Activated naive CD4-positive, alpha-beta T cell treated with anti-CD3 and anti-CD28 coated beads for 36 hours (primary cell): ENCODE data around the gene TNFRSF13B. TPM values are rescaled to one million over a fixed set of nuclear protein-coding genes. Genes with fewer than 3 reads are reported as not detected.

Experiments
- CTCF ChIA-PET: fragments of 350-600 bp; sonication (Branson Sonifier 250); formaldehyde crosslinking; loops from one replicate; lab custom pipeline; 2021; ENCODE audit warnings: antibody characterized with exemption; lab: Charles Lee
- DNase-seq: peaks from one replicate; pipeline ENCODE4 v3.0.0-alpha.2; 2020
- H3K27ac Mint-ChIP-seq: one replicate; pipeline ENCODE4 v1.8.0; 2021; ENCODE audit warnings: mild to moderate bottlenecking, mixed read lengths
- H3K27me3 Mint-ChIP-seq: one replicate; pipeline ENCODE4 v1.8.0; 2021; ENCODE audit warnings: low read depth, mixed read lengths
- H3K36me3 Mint-ChIP-seq: one replicate; pipeline ENCODE4 v1.8.0; 2021; ENCODE audit warnings: low read depth, mixed read lengths
- H3K4me1 Mint-ChIP-seq: one replicate; pipeline ENCODE4 v1.8.0; 2021; ENCODE audit warnings: low read depth, mixed read lengths
- H3K4me3 Mint-ChIP-seq: one replicate; pipeline ENCODE4 v1.8.0; 2021; ENCODE audit warnings: mild to moderate bottlenecking, moderate library complexity, mixed read lengths
- H3K9me3 Mint-ChIP-seq: one replicate; pipeline ENCODE4 v1.8.0; 2021; ENCODE audit warnings: mixed read lengths
- intact Hi-C: fragments of 100-400 bp; cut with micrococcal nuclease; formaldehyde crosslinking; loops from one replicate; pipeline ENCODE4 v1.15.1; 2023
- total RNA-seq, 2 experiments: library from RNA; stranded (reverse); gene quantifications; one replicate each; pipeline ENCODE4 v1.2.3, GENCODE V29; 2021

Gene TNFRSF13B
- total RNA-seq, 2 experiments from 2014 or later, result not detected

DNA sequence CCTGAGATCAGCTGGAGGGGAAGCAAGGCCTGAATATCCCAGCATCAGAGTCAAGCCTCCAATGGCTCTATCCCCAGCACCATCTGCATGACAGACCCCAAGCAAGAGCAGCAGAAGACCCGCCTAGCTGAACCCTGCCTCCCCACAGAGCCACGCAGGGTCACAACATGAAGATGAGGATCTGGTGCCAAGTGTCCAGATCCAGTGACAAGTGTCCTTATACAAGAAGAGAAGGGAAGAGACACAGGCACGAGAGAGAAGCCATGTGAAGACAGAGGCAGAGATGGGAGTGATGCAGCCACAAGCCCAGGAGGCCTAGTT is 28.9 kb downstream of the TNFRSF13B start:
- no peak for DNase-seq
- no peaks in the 10 kb centered on the region for H3K27me3 Mint-ChIP-seq
- H3K9me3 Mint-ChIP-seq, result no peaks in the 10 kb centered on the region
- no peak overlapping the region for H3K4me3 Mint-ChIP-seq
- no peaks in the 10 kb centered on the region for H3K4me1 Mint-ChIP-seq
- no peaks in the 10 kb centered on the region for H3K36me3 Mint-ChIP-seq
- CTCF ChIA-PET, result no interaction called here
- intact Hi-C loops, result no loop called here
- H3K27ac Mint-ChIP-seq, result no peak overlapping the region

DNA sequence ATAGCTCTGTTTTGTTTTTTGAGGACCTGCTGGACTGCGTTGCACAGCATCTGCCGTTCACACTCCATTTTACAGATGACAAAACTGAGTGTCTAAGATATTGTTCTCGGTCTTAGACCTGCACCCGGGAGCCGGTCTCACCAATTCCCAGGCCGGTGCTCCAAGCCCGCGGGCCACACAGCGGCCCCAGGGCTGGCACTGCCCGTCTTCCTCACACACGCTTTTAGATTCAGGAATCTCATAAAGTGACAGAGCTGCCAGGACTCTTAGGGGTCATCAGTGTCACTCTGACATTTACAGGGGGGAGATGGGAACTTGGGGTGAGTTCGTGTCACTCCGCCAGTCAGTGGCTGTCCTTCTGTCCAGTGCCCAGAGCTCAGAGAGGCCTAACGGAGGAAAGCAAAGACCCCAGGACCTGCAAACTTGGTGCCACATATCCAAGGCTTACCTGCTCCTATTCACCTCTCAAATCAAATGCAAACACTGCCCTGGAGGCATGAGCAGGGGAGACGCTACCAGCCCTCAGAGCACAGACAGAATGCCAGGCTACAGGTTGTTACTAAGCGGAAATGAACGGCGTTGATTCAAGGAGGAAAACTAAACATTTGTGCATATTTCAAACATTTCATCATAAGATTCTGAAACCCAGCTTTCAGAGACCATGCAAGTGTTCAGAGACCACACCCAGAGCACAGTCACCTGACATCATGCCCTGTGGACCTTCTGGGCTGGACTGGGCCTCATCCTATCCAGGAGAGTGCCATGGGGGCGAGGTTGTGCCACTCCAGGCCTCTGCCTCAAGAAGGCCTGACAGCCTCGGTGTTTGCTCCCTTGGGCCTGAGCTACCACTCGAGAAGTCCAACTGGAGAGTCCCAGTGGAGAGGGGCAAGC is 29.5 kb downstream of the TNFRSF13B start:
- CTCF ChIA-PET, result no interaction called here
- Mint-ChIP-seq H3K4me1 (no peaks in the 10 kb centered on the region), H3K36me3 (no peaks in the 10 kb centered on the region), H3K4me3 (no peak overlapping the region), H3K9me3 (no peaks in the 10 kb centered on the region), H3K27ac (no peak overlapping the region), H3K27me3 (no peaks in the 10 kb centered on the region)
- intact Hi-C loops, result no loop called here
- no peak for DNase-seq

DNA sequence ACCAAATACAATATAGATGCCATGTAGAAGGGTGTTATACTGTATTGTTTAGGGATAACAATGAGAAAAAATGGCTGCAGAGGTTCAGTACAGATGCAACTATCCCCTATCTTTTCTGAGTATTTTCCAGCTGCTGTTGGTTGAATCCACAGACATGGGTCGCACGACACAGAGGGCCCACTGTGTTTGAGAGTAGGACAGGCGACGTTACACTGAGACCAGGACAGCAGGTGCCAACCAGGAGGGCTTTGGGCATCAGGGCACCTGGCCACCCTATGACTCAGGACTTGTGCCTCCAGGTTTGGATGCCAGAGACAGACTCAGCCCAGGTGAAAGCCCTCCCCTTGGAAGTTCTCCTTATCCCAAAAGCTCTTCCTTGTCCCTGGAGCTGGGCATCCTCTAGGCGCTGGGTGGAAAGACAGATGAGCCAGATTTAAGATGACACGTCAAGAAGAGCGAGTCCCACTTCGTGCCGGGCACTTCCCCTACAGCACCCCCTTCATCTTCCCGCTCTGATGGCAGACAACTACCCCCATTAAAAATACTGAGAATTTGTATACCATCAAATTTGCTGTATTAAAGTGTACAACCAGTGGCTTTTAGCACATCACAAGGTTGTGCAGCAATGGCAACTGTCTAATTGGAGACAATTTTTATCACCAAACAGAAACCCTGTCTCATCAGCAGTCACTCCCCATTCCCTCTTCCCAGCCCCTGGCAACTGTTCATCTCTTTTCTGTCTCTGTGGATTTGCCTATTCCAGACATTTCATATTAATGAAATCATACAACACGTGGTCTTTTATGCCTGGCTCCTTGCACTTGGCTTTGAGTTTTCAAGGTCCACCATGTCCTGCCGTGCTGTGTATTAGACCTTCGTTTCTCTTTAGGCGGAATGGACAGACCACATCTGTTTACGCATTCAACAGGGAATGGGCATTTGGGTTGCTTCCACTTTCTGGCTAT is 30.6 kb downstream of the TNFRSF13B start:
- Mint-ChIP-seq H3K9me3 (no peaks in the 10 kb centered on the region), H3K27ac (no peak overlapping the region), H3K4me1 (no peaks in the 10 kb centered on the region), H3K36me3 (no peaks in the 10 kb centered on the region), H3K27me3 (no peaks in the 10 kb centered on the region), H3K4me3 (no peak overlapping the region)
- CTCF ChIA-PET, result no interaction called here
- no peak for DNase-seq
- intact Hi-C loops, result no loop called here

DNA sequence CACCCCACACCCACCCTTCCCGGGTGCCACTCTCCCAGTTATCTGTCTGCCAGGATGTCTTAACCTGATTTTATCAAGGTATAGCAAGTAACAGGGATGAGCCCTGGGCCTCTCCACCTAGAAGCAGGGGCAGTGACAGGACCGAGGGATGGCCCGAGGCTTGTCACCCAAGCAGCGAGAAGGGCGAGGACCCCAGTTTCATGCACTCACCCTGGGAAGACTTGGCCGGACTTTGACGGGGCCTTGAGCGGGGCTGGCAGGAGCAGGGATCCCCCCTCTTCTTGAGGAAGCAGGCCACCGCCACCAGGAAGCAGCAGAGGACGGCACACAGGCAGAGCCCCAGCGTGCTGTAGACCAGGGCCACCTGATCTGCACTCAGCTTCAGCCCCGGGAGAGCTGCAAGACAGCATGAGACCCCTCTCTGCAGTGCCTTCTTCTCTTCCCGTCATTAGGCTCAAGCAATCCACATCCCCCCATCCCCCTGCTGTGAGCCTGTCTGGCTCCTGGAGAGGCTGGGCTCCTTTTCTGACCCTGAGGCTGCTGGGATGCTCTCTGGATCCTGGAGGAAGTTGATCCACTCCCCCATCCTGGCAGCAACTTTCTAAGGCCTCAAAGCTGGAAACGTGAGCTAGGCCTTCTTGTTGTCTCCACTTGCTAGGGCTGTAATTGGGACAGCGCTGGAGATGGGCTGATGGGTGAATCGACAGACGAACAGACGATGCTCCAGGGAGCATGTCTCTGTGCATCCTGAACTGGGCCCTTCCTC is 31.6 kb downstream of the TNFRSF13B start:
- Mint-ChIP-seq H3K36me3 (no peaks in the 10 kb centered on the region), H3K9me3 (no peaks in the 10 kb centered on the region), H3K27ac (no peak overlapping the region), H3K4me1 (no peaks in the 10 kb centered on the region), H3K27me3 (no peaks in the 10 kb centered on the region), H3K4me3 (no peak overlapping the region)
- no peak for DNase-seq
- intact Hi-C loops, result no loop called here
- CTCF ChIA-PET, result no interaction called here

DNA sequence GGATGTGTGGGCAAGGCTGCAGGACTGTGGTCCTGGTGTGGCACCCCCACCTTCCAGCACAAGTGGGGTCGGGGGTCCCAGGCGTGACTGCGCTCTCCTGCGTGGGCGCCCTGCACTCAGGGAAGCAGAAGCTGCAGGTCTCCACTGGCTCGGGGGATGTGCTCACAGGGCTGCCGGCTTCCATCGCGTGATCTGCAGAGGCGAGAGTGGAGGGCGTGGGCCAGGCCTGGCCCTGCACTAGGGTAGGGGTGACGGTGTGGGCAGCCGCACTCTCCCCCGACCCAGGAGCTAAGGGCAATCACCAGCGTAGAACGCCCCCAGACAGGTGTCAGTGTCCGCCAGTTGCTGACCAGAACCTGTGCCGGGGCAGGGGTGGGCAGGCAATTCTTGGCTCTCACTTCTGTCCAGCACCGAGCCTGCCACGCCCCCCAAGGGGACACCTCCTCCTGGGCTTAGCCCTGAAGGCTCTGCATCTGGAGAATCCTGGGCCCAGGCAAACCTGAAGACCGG is 32.3 kb downstream of the TNFRSF13B start:
- intact Hi-C loops, result no loop called here
- Mint-ChIP-seq H3K9me3 (no peaks in the 10 kb centered on the region), H3K27ac (no peak overlapping the region), H3K27me3 (no peaks in the 10 kb centered on the region), H3K4me3 (no peak overlapping the region), H3K4me1 (no peaks in the 10 kb centered on the region), H3K36me3 (no peaks in the 10 kb centered on the region)
- CTCF ChIA-PET, result no interaction called here
- DNase-seq, result no peak

DNA sequence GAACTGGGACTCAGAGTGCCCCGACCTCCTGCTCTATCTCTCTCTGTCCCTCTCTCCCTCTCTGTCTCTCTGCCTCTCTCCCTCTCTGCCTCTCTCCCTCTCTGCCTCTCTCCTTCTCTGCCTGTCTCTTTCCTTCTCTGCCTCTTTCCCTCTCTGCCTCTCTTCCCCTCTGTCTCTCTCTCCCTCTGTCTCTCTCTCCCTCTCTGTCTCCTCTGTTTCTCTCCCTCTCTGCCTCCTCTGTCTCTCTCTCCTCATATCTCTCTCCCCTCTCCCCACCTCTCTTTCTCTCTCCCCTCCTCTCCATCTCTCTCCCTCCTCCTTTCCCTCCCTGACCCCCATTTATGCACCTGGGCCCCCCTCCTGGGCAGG is 32.7 kb downstream of the TNFRSF13B start:
- no peaks in the 10 kb centered on the region for H3K9me3 Mint-ChIP-seq
- H3K4me3 Mint-ChIP-seq, result no peak overlapping the region

DNA sequence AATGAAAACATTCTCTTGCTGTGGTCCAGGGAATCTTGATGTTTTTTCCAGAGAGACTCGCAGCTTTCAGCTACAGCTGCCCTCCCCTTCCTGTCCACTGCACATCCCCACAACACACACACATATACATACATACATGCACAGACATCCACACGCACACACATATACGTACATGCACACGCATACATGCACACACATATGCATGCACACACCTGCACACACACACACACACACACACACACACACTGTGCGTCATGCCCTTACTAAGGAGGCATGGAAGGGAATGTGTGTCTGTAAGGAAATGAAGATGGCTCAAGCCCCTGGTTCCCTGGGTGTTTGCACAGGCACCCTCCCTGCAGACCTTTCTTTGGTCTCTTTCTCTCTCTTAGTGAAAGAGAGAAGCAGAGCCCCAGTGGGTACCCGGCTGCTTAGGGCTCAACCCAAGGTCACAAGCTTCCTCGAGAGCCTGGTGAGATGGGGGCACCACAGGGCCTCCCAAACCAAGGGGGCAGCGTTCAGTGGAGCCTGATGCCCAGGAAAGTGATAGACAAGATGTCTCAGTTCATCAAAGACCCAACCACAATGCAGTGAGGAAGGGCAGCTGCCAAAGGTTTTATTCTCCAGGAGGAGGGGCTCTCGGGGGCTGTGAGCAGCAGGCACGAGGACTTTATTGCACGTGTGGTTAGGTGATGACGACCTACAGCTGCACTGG is 33.3 kb downstream of the TNFRSF13B start:
- Mint-ChIP-seq H3K27ac (no peak overlapping the region), H3K27me3 (no peaks in the 10 kb centered on the region), H3K36me3 (no peaks in the 10 kb centered on the region), H3K9me3 (no peaks in the 10 kb centered on the region), H3K4me3 (no peak overlapping the region), H3K4me1 (no peaks in the 10 kb centered on the region)
- CTCF ChIA-PET, result no interaction called here
- DNase-seq, result no peak
- intact Hi-C loops, result no loop called here

More for the DNA sequence above, 32.7 kb downstream of the TNFRSF13B start:
- Mint-ChIP-seq H3K4me1 (no peaks in the 10 kb centered on the region), H3K27ac (no peak overlapping the region), H3K36me3 (no peaks in the 10 kb centered on the region), H3K27me3 (no peaks in the 10 kb centered on the region)
- CTCF ChIA-PET, result no interaction called here
- intact Hi-C loops, result no loop called here
- DNase-seq, result no peak

DNA sequence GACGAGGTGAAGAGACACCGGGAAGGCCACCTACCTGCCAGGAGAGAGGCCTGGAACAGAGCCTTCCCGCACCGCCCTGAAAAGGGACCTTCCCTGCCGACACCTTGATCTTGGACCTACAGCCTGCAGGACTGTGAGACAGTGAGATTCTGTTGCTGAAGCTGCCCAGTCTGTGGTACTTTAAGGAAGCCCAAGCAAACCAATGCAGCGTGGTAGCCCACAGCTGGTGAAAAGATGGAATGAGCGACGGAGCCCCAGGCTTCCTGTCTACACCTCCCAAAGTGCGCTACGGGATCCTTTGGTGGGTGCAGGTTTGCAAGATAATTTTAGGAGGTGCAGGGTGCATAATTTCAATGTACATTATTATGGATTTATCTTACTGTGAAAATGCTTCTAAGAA is 33.9 kb downstream of the TNFRSF13B start:
- intact Hi-C loops, result no loop called here
- Mint-ChIP-seq H3K27me3 (no peaks in the 10 kb centered on the region), H3K4me3 (no peak overlapping the region), H3K9me3 (no peaks in the 10 kb centered on the region), H3K36me3 (no peaks in the 10 kb centered on the region), H3K4me1 (no peaks in the 10 kb centered on the region), H3K27ac (no peak overlapping the region)
- CTCF ChIA-PET, result no interaction called here
- no peak for DNase-seq

DNA sequence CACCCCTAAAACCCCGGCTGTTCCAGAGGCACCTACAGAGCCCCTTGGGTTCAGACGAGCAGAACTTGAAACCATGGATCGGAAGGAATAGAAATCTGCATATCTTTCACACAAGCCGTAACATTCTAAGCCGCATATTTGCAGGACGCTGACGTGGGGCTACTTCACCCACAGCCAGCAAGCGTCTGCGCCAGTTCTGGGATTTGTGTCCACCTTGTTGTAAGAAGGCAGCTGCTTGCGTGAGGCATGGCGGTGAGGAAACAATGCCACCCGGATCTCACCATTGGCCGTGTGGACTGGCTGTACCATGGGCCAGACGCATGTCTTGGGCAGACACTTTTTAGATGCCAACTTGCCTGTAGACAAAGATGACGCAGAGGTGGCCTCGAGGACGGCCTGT is 34.5 kb downstream of the TNFRSF13B start:
- intact Hi-C loops, result no loop called here

DNA sequence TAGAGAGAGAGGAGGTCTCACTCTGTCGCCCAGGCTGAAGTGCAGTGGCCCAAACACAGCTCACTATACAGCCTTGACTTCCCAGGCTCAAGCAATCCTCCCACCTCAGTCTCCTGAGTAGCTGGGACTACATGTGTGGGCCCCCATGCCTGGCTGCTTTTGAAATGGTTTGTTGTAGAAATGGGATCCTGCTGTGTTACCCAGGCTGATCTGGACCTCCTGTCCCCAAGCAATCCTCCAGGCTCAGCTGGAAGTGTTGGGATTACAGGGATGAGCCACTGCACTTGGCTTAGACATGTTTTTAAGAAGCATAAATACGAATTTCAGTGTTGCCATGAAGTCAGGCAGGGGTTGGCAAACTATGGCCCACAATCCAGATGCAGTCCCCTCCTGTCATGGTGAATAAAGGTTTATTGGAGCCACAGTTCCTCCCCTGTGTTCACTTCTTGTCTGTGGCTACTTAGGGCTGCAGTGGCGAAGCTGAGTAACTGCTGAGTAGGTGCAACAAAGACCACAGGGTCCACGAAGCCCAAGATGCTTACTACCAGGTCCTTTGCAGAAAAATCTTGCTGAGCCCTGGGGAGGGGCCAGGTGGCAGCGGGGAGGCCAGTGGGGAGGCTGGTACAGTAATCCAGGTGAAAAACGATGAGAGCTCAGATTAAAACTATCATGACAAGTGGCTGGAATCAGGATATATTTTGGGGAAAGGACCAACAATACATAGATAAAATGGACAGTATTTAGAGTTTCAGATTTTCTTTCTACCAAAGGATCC is 35.2 kb downstream of the TNFRSF13B start:
- Mint-ChIP-seq H3K4me1 (no peaks in the 10 kb centered on the region), H3K4me3 (no peak overlapping the region), H3K9me3 (no peaks in the 10 kb centered on the region), H3K36me3 (no peaks in the 10 kb centered on the region), H3K27ac (no peak overlapping the region), H3K27me3 (no peaks in the 10 kb centered on the region)
- CTCF ChIA-PET, result interaction anchor here (0.6 kb wide), 1 partner anchor 636 kb away, joined by 3 read pairs; no protein-coding TSS in a partner anchor
- intact Hi-C loops, result no loop called here
- DNase-seq, result no peak

More for the DNA sequence above, 34.5 kb downstream of the TNFRSF13B start:
- H3K4me1 Mint-ChIP-seq, result no peaks in the 10 kb centered on the region
- no peak overlapping the region for H3K27ac Mint-ChIP-seq
- DNase-seq, result no peak
- H3K9me3 Mint-ChIP-seq, result no peaks in the 10 kb centered on the region
- no peak overlapping the region for H3K4me3 Mint-ChIP-seq
- H3K27me3 Mint-ChIP-seq, result no peaks in the 10 kb centered on the region
- CTCF ChIA-PET, result interaction anchor here (0.6 kb wide), 1 partner anchor 636 kb away, joined by 3 read pairs; no protein-coding TSS in a partner anchor
- H3K36me3 Mint-ChIP-seq, result no peaks in the 10 kb centered on the region

DNA sequence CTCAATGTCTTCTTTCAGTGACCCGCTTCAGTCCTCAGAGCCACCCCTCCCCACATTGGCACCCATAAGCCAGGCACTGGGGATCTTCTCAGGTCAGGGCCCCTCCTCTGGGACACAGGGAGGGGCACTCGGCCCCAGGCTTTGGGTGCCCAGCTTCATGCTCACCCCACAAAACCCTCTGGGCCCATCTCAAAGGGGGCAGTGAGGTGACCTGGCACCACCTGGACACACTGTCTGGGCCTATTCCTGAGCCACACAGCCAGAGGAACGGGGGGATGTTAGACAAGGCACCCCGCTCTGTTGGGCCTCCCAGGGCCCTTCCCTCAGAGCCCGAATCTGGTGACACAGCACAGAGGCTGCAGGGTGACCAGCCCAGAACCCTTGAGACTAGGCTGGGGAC is 36.1 kb downstream of the TNFRSF13B start:
- Mint-ChIP-seq H3K27me3 (no peaks in the 10 kb centered on the region), H3K36me3 (no peaks in the 10 kb centered on the region), H3K4me1 (no peaks in the 10 kb centered on the region), H3K9me3 (no peaks in the 10 kb centered on the region), H3K4me3 (no peak overlapping the region), H3K27ac (no peak overlapping the region)
- DNase-seq, result no peak
- CTCF ChIA-PET, result no interaction called here
- intact Hi-C loops, result no loop called here
